HCT116 (cell line): Measurements from ENCODE around the gene TMEM212. TPM values are rescaled to one million over a fixed set of nuclear protein-coding genes. Genes with fewer than 3 reads are reported as not detected.

ENCODE experiments used
- ATAC-seq: fragments of 200-7000 bp; cut with Tn5 transposase; 2 replicates; pipeline ENCODE4 v1.9.1; 2020; ENCODE audit warnings: mild to moderate bottlenecking, moderate library complexity
- BruUV-seq: library from RNA; stranded (reverse); fragments of 400-500 nt; replicated peaks from 2 replicates; lab custom pipeline; 2021; lab: Mats Ljungman, UMichigan
- CTCF ChIA-PET: fragments of 300-600 bp; sonication (Branson Sonifier 250); formaldehyde crosslinking; loops from one replicate; lab custom pipeline; 2021; ENCODE audit warnings: antibody characterized with exemption; lab: Charles Lee
- POLR2A ChIA-PET: fragments of 300-600, 350-600 bp; sonication (Branson Sonifier 250); formaldehyde crosslinking; loops from one replicate; lab custom pipeline; 2021; ENCODE audit warnings: antibody characterized with exemption; lab: Charles Lee
- RAD21 ChIA-PET, 2 experiments: fragments of 300-600 bp; sonication (Branson Sonifier 250); formaldehyde crosslinking; loops; one replicate each; lab custom pipeline; 2023; ENCODE audit warnings: low total read pairs in 2 of 2; ENCODE audit not compliant: uncharacterized antibody in 2 of 2, unreplicated experiment in 2 of 2, low non-redundant PET in 1 of 2; lab: Charles Lee
- DNase-seq: peaks from one replicate; pipeline ENCODE4 v3.0.0-alpha.2; 2010; ENCODE audit warnings: low read depth, low spot score
- H2AFZ ChIP-seq: fragments of 200-600 bp; shearing (Covaris generic), sonication (generic); 2 replicates; pipeline ENCODE4 v1.6.1; 2017; ENCODE audit warnings: low read depth, mixed run types, mixed read lengths, antibody characterized with exemption, low read length; ENCODE audit not compliant: poor library complexity, severe bottlenecking
- H3K27ac ChIP-seq: 2 replicates; pipeline ENCODE4 v1.5.1; 2012; ENCODE audit warnings: low read depth, low read length
- H3K27me3 ChIP-seq: fragments of 200-600 bp; sonication (generic); 2 replicates; pipeline ENCODE4 v1.6.1; 2016; ENCODE audit warnings: mixed run types, low read length, mixed read lengths; ENCODE audit not compliant: insufficient read depth
- H3K36me3 ChIP-seq, 2 experiments: fragments of 200-500 bp in 1 of 2; fragments of 200-600 bp in 1 of 2; sonication (Bioruptor generic) in 1 of 2; sonication (generic) in 1 of 2; 2 replicates each; pipeline versions ENCODE4 v1.5.1 to v1.6.1; 2014 to 2016; ENCODE audit warnings: low read length in 2 of 2, inconsistent platforms in 1 of 2, mixed read lengths in 1 of 2, mixed run types in 1 of 2; ENCODE audit not compliant: insufficient read depth in 2 of 2, control insufficient read depth in 1 of 2
- H3K4me1 ChIP-seq, 2 experiments: fragments of 200-600 bp in 1 of 2; sonication (generic) in 1 of 2; 2 replicates each; pipeline versions ENCODE4 v1.5.1 to v1.6.1; 2012 to 2017; ENCODE audit warnings: low read length in 2 of 2, inconsistent platforms in 1 of 2, mild to moderate bottlenecking in 1 of 2, mixed read lengths in 1 of 2, mixed run types in 1 of 2, moderate library complexity in 1 of 2; ENCODE audit not compliant: insufficient read depth in 2 of 2, control insufficient read depth in 1 of 2
- H3K4me2 ChIP-seq: fragments of 200-600 bp; sonication (generic); 2 replicates; pipeline ENCODE4 v1.6.1; 2017; ENCODE audit warnings: mixed run types, low read length, mixed read lengths
- H3K4me3 ChIP-seq, 2 experiments: fragments of 200-600 bp in 1 of 2; sonication (generic) in 1 of 2; replicated peaks in 1 of 2; 2 replicates each; pipeline ENCODE4 v1.5.1; 2011 to 2016; ENCODE audit warnings: low read length in 2 of 2, control low read depth in 1 of 2, low read depth in 1 of 2, mild to moderate bottlenecking in 1 of 2, mixed read lengths in 1 of 2, mixed run types in 1 of 2
- H3K79me2 ChIP-seq: fragments of 200-600 bp; sonication (generic); 2 replicates; pipeline ENCODE4 v1.6.1; 2017; ENCODE audit warnings: mild to moderate bottlenecking, mixed run types, low read length, moderate library complexity, mixed read lengths; ENCODE audit not compliant: insufficient read depth
- H3K9ac ChIP-seq: fragments of 200-600 bp; sonication (generic); 2 replicates; pipeline ENCODE4 v1.6.1; 2016; ENCODE audit warnings: low read length, mixed read lengths
- H3K9me2 ChIP-seq: fragments of 200-600 bp; sonication (generic), shearing (Covaris generic); 2 replicates; pipeline ENCODE4 v1.6.1; 2017; ENCODE audit warnings: mixed run types, mild to moderate bottlenecking, moderate library complexity; ENCODE audit not compliant: insufficient read depth
- H3K9me3 ChIP-seq, 2 experiments: fragments of 200-500 bp in 1 of 2; fragments of 200-600 bp in 1 of 2; sonication (Bioruptor generic) in 1 of 2; sonication (generic) in 1 of 2; 2 replicates each; pipeline ENCODE4 v1.6.1; 2014 to 2017; ENCODE audit warnings: low read length in 2 of 2, mixed read lengths in 2 of 2, inconsistent platforms in 1 of 2, low read depth in 1 of 2, mild to moderate bottlenecking in 1 of 2, mixed run types in 1 of 2, moderate library complexity in 1 of 2; ENCODE audit not compliant: control insufficient read depth in 1 of 2, insufficient read depth in 1 of 2
- H4K20me1 ChIP-seq: fragments of 200-600 bp; sonication (generic), shearing (Covaris generic); 2 replicates; pipeline ENCODE4 v1.6.1; 2017; ENCODE audit warnings: mixed run types, mild to moderate bottlenecking, moderate library complexity; ENCODE audit not compliant: insufficient read depth
- intact Hi-C: fragments of 100-400 bp; cut with micrococcal nuclease; formaldehyde crosslinking; loops from 2 replicates; pipeline ENCODE4 v1.10.0; 2022
- total RNA-seq: library from RNA; stranded (reverse); gene quantifications from one replicate; pipeline ENCODE4 v1.2.1, GENCODE V29; 2021; ENCODE audit not compliant: unreplicated experiment
- TF ChIP-seq, protein P1 (sequence below): IDR thresholded peaks from 2 replicates; pipeline ENCODE4 v1.6.1; 2012; ENCODE audit warnings: low read depth

TMEM212 gene
- total RNA-seq, 1 experiment from 2014 or later: not detected

- intact Hi-C loops: no loop called here
- Histone ChIP-seq H3K4me1 (peaks cover 3 to 8% of the 10 kb centered on the region in 2 experiments; a peak in 2 of 4 replicates), H3K4me2 (no peak overlapping the region), H4K20me1 (no peaks in the 10 kb centered on the region), H3K27me3 (no peaks in the 10 kb centered on the region), H3K79me2 (no peaks in the 10 kb centered on the region), H3K9me2 (no peaks in the 10 kb centered on the region), H3K9ac (no peak overlapping the region), H3K36me3 (no peaks in the 10 kb centered on the region), H3K27ac (no peak overlapping the region), H3K9me3 (no peaks in the 10 kb centered on the region), H3K4me3 (no peak overlapping the region), H2AFZ (no peak overlapping the region)
- no TSS peak for BruUV-seq
- POLR2A ChIA-PET: no interaction called here
- TF ChIP-seq, protein P1, sequence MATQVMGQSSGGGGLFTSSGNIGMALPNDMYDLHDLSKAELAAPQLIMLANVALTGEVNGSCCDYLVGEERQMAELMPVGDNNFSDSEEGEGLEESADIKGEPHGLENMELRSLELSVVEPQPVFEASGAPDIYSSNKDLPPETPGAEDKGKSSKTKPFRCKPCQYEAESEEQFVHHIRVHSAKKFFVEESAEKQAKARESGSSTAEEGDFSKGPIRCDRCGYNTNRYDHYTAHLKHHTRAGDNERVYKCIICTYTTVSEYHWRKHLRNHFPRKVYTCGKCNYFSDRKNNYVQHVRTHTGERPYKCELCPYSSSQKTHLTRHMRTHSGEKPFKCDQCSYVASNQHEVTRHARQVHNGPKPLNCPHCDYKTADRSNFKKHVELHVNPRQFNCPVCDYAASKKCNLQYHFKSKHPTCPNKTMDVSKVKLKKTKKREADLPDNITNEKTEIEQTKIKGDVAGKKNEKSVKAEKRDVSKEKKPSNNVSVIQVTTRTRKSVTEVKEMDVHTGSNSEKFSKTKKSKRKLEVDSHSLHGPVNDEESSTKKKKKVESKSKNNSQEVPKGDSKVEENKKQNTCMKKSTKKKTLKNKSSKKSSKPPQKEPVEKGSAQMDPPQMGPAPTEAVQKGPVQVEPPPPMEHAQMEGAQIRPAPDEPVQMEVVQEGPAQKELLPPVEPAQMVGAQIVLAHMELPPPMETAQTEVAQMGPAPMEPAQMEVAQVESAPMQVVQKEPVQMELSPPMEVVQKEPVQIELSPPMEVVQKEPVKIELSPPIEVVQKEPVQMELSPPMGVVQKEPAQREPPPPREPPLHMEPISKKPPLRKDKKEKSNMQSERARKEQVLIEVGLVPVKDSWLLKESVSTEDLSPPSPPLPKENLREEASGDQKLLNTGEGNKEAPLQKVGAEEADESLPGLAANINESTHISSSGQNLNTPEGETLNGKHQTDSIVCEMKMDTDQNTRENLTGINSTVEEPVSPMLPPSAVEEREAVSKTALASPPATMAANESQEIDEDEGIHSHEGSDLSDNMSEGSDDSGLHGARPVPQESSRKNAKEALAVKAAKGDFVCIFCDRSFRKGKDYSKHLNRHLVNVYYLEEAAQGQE: no peak
- RAD21 ChIA-PET: no interaction called here
- DNase-seq: no peak
- CTCF ChIA-PET: interaction anchor here (0.8 to 1.1 kb wide), 3 partner anchors 10 to 866 kb away, joined by 3 to 4 read pairs (median 4); no protein-coding TSS in a partner anchor
- ATAC-seq: no peak
Observed at GRCh38 chr3:171827836-171828458, 15.2 kb upstream of the TMEM212 start.
